T-helper 9 cell (primary cell): ENCODE results near the gene RAB19.

Experiments used
- DNase-seq: peaks from one replicate; pipeline ENCODE4 v3.0.0-alpha.2; 2020
- total RNA-seq, 2 donors: gene quantifications; one replicate each; lab custom pipeline; 2026; lab: John Stamatoyannopoulos, UW

The RAB19 gene, protein sequence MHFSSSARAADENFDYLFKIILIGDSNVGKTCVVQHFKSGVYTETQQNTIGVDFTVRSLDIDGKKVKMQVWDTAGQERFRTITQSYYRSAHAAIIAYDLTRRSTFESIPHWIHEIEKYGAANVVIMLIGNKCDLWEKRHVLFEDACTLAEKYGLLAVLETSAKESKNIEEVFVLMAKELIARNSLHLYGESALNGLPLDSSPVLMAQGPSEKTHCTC
- 3.4 to 5.9 reads per million in 2 donors for total RNA-seq

DNA sequence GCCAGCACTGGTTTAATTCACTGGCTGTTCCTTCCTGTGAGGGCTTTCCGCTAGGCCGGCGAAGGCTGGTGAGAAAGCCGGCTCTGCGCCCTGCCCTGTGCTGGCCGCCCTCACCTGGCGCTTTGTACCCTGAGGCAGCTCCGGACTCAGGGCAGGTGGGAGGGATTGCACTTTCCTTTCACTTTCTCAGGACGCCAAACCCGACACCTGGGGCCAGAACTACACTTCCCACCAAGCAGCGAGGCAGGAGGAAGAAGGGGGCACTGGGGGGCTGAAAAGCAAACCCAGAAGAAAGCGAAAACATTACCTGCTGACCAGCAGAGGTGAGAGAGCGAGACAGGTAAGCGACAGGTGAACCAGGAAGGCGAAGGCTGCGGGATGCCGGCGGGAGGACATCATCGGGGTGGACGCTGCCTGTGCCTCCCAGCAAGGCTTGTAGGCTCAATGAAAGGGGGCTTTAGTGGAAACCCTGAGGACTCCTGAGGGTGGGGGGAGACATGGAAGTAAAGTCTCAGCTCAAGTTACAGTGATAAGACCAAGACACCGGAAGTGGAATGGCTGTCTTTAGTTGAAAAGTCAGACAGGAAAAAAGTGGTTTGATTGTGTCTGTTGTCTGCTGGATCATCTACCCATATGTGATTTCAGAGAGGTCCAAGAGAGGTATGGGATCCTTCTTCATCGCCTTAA is at the start of gene RAB19:
TSS of gene RAB19 (plus strand) at position 181 of the 687 bp plus-strand sequence. CDS start 3,589 bp downstream, outside the sequence.
- peak; percentile 22 for DNase-seq

DNA sequence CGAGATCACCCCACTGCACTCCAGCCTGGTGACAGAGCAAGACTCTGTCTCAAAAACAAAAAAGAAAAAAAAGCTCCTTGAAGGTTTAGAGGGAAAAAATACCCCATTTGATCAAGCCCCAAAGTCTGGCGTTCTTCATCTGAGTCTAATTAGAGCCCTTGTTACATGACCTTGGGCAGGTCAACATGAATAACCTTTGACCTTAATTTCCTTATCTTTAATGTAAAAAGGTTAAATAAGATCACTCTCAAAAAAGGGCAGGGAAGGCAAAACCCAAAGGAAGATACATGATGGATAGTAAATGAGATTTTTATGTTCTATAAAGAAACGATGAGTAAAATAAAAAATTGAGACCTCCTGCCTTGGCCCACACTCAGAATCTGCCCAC is 45.8 kb upstream of the RAB19 start:
- no peak for DNase-seq

DNA sequence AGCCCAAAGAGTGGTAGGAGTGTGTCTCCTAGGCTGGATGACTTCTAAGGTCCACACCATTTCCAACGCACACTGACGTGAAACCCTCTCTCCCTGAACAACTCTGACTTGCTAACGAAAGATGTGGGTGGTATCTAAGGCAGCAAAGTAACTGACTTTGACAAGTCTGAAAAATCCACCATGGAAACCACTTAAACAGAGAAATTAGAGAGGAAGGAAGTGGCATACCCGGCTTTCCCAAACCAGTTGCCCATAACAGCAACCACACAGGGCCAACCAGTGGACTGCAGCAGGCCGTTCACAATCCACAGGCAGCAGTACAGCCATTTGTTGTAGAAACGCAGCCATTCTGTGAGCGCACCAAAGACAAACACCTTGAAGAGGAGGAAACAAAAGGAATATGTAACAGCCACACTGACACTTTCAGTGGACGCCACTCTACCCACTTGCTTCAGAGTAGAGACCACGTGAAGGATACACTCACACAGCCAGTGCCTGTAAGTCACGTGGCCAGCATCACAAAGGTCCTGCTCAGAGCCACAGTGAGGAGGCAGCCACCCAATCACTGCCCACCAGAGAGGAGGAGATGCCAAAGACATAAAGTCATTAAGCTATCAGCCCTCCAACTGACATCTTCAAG is 45.3 kb upstream of the RAB19 start:
- no peak for DNase-seq

DNA sequence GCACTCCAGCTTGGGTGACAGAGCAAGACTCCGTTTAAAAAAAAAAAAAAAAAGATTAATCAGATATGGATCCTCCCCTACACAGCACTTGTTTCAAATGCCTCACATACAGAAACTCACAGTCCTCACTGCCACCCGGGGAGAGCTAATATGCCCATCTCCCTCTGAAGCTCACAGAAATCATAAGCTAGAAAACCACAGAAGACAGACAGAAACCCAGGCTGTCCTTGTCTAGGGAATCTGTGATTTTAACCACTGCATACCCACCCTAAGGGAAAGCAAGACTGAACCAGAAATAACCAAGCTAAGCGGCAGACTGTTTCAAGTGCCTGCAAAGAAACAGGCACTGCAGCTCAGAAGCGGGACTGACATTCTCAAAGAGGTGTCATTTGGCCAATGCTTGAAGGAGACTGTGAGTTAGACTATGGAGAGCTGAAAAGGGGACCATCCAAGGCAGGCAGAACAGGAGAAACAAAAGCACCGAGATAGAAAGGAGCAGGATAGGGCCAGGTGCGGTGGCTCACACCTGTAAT is 43.1 kb upstream of the RAB19 start:
- no peak for DNase-seq

DNA sequence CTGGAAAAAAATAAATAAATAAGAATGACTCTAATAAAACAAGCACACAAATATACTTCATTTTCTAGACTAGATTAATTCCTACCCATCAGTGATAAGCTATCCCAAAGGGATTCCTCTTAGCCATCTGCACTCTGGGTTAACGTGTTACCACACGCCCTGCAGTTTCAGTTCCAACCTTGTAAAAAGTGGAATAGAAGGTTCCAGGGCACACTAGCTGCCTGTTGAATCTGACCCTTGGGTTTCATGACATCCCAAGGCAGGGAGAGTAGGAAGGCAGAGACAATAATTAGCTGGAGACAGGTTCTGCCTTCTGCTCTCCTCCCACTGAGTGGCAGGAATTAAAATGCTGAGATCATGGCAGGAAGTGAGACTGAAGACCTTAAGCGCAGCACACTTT is 39.0 kb upstream of the RAB19 start:
- DNase-seq = no peak

DNA sequence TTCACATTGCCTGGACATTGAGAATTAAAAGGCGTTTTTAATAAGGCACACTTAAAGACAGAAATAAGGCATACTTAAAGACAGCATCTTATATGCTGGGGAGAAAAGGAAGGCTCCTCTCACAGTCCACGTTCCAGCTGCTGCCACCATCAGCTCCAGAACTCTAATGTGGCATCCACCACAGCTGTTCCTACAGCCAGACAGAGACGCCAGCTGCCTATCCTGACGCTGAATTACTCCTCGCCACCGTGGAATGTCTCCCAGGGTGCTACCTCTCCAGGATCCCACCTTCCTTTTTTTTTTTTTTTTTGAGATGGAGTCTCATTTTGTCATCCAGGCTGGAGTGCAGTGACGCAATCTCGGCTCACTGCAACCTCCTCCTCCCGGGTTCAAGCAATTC is 36.3 kb upstream of the RAB19 start:
- no peak for DNase-seq

DNA sequence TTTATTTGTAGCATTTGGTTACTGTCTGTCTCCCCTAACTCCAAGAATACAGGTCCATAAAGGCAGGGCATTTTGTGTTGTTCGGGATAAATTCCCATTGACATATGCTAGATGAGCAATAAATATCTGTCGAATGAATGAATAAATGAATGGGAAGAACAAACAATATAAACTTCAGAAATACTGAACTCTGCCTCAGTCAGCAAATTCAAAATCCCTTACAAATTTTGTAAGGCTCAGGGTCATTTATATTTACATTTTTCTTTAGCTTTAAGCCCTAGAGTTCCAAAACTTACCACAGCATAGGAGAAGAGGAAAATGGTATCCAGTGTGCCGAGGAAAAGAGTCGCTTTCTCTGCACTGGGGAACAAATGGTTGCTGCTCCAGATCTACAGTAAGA is 34.6 kb upstream of the RAB19 start:
- DNase-seq = no peak

DNA sequence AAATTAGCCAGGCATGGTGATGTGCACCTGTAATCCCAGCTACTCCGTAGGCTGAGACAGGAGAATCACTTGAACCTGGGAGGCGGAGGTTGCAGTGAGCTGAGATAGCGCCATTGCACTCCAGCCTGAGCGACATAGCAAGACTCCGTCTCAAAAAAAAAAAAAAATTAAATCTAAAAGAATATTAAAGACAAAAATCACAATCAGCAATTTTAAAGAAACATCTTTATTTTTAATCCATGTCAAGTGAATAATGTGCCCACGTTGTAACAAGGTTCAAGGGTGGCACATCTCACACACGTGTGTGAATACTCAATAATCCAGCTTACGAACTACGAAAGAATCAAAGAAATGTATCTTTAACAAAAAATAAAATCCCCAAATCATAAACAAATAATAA is 28.5 kb upstream of the RAB19 start:
- no peak for DNase-seq

DNA sequence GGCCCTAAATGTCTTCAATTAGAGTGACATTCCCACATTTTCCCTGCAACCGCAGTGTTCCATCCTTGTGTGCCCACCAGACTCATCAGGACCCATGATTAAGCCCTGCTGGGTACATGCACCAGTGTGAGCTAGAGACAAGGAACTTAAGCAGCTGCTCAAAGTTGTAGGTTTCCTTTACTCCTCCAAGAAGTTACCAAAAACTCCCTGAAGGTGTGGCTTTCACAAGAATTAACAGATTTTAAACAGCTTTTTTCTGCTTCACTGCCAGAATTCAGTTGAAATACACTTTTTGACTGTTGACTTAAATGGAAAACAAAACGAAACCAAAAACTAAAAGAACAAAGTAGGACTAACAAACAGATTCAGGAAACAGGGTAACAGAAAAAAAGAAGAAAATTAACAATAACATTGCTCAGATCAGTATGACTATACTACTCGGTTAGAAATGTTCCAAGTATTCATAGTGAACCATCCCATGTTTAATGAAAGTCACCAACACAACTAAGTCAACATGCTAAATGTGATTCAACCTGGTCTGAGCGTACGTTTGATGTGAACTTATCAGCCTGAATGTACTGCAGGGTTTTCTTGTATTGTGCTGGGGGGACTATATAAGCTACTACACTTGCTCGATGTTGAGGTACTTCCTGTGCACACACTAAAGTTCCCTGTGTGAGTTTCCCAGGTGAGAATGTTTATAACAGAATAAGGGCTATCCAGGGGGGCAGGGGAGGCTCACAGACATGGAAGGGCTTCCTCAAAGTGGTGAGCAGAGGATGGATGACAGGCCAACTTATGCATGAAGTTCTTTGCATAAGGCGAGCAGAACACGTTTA is 27.7 kb upstream of the RAB19 start:
- DNase-seq = no peak

DNA sequence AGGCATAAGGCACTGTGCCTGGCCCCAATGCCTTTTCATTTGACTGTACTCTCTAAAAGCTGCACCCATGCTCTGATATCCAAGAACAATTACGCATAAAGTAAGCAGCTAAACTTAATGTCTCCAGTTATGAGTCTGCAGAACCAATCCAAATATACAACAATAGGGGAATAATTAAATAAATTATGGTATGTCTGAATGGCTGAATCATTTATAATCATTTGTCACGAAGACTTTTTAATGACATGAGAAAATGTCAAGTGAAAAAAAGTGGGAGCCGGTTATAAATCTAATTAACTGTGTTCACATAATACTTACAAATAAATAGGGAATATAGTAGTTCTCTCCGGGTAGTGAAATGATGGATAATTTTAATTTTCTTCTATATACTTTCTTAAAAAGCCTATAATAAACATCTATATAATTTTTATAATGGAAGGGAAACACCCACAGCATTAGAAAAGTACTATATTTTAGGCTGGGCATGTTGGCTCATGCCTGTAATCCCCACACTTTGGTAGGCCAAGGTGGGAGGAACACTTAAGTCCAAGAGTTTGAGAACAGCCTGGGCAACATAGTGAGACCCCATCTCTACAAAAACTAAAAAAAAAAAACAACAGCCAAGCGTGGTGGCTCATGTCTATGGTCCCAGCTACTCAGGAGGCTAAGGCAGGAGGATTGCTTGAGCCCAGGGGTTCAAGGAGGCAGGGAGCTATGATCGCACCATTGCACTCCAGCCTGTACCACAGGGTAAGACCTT is 19.7 kb upstream of the RAB19 start:
- DNase-seq = no peak

DNA sequence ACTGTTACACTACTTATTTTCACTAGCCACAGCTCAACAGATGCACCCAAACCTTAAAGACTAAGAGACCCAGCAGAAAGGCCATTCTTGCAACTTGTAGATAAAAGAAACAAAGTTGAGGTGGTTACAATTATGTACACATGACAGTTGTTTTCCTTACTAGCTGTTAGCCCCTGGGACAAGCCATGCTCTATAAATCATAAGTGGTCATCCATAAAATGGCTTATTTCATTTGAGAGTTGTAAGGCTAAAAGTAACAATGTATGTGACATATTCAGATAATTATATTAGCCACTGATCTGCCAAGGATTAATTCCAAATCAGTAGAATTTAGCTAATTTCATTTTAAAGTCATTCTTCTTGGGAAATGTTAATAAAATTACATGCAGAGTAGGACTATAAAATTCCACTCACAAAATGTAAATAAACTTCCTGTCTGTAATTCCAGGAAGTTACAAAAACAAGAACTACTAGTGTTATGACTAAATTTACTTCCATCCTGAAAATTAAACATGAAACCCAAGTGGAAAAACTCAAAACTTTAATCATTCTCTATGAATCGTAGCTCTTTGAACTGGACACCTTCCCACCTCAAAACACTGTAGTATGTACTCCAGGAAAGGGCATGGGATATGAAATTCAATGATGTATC is 18.8 kb upstream of the RAB19 start:
- no peak for DNase-seq

DNA sequence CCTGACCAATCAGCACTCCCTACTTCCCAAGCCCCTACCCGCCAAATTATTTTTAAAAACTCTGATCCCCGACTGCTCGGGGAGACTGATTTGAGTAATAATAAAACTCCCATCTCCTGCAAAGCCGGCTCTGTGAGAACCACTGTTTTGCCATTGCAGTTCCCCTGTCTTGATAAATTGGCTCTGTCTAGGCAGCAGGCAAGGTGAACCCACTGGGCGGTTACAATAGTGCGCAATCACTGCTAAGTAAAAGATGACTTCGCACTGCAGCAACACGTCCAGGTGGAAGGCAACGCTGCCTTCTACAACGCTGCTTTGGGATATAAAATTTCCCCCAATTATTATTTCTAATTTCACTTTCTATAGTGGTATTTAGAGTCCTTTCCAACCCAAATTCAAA is 14.4 kb upstream of the RAB19 start:
- no peak for DNase-seq

DNA sequence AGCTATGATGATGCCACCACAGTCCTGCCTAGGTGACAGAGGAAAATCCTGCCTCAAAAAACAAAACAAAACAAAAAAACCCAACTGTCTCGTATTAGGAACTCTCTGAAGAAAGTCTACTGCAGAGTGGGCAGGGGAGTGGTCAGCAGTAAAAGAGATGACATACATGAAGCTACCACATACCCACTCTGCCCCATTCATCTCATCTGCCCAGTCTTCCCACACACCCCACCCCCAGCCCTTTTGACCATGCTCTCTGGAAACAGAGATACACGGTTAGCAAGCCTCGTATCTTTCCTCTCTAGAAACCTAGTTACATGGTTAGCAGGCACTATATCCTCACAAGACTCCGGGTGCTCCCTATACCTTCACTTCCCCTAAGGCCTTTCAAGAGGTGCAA is 13.8 kb upstream of the RAB19 start:
- no peak for DNase-seq

DNA sequence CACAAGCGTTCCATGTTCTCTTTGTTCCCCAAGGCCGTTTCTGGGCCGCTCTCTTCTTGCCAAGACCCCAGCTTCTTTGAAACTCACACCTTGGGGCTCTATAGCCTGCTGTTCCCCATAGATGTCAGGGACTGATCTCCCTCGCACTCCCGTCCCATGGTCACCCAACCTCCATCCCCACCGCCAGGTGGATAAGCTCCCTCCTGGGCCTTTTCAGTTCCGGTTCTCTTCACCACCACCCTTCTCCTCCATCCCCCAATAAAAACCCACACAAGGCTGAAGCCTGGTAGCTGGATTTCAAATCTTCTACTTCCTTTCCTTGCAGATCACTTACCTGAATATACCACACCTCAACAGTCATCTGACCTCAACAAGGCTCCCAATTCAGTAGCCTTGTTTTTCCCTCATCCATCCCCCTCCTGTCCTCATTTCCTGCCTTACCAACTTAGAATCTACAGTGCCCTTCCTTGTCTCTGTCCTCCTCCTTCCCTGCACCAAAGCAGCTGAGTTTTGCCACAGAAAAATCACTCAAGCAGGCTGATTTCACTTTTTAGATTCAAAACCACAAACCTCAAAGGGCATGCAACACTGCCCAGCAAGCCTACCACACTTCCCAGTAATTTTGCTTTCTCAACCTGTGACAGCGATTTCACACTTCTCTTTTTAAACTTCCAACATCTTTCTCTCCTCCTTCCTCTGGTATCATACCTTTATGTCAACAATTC is 13.2 kb upstream of the RAB19 start:
- no peak for DNase-seq

DNA sequence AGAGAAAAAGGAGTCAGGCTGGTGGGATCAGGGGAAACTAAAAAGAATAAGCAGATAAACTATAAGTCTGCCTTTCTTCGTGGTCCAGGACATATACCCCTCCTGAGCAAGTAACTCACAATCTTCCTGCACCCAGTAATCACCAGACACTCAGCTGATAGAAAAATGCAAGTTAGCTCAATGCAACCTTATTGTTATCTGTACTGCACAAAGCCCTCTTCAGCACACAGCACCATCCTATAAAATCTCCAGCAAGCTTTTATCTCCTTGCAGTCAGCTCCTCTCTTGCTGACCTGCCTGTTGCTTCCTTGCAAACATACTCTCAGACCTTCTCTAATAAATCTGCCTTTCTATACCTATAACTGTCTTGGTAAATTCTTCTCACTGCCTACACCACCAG is 12.2 kb upstream of the RAB19 start:
- DNase-seq = no peak

DNA sequence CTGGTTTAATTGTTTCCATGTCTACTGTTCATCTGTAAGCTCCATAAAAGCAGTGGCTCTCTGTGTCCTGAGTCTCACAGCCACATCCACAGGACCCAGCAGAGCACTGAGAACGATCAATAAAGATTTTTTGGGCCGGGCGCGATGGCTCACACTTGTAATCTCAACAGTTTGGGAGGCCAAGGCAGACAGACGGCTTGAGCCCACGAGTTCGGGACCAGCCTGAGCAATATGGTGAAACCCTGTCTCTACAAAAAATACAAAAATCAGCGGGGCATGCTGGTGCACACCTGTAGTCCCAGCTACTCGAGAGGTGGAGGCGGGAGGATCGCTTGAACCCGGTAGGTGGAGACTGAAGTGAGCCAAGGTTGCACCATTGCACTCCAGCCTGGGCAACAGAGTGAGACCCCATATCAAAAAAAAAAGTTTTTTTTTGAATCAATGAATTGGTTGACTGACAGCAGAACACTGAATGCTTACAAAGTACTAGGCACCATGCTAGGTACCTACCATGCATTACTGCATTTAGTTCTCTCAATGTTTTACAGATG is 10.0 kb upstream of the RAB19 start:
- no peak for DNase-seq

DNA sequence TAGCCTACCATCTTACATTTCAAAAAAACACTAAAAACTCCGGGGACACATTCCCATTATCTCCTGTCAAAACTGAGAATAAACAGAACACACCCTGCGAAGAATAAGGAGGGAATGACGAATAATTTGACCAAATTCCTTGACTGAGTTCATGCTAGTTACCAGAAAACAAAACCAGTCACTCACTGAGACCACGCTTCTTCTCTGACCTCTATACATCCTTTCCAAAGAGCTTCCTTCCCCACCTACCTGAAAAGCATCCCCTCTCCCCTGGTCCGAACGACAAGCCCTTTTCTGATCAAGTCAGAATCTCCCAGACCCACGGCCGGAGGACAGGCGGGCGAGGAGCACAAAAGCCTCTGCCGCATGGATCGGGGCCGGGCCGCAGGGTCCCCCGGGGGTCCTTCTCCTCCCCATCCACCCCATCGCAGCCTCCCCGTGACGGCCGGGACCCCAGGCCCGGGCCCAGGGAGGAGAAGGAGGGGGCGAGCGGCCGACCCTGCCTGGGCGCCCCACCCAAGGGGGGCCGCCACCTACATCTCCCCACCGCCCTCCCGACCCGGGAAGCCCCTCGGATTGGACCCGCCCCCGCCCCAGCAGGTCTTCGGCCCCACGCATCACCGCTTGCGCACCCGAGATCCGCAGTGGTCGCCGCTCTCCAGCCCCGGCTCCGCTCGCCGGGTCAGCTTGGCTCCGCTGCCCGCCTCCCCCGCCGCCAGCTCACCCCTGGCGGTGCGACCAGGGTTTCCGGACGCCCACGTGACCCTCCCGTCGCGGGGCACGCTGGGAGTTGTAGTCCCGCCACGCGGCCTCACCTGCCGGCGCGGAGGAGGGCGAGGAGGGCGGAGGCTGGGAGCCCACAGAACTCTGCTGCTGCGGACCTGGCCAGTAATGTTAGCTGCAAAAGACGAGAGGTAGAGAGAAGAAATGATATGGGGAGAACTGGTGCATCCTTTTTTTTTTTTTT is 5.8 kb upstream of the RAB19 start, which contains the start of gene SLC37A3:
TSS of gene SLC37A3 (minus strand) at position 747 of the 967 bp plus-strand sequence. CDS start 16,004 bp downstream, outside the sequence.
- peak; percentile 87 for DNase-seq

DNA sequence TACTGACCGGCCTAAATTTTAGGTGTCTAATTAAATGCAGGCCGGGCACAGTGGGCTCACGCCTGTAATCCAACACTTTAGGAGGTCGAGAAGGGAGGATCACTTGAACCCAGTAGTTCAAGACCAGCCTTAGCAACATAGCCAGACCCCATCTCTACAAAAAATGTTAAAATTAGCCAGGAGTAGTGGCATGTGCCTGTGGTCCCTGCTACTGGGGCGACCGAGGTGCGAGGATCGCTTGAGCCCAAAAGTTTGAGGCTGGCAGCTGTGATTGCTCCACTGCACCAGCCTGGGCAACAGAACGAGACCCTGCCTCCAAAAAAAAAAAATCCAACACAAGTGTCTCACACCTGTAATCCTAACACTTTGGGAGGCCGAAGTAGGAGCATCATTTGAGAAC is 5.0 kb upstream of the RAB19 start:
- no peak for DNase-seq

DNA sequence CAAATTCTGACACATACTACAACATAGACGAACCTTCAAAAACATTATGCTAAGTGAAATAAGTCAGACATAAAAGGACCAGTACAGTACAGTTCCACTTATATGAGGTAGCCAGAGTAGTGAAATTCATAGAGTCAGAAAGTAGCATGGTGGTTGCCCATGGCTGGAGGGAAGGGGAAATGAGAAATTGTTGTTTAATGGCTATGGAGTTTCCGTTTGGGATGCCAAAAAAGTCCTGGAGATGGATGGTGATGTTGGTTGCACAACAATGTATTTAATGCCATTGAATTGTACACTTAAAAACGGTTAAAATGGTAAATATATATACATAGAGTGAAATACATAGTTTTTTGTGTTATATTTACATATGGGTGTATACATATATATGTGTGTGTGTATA is 3.5 kb upstream of the RAB19 start:
- no peak for DNase-seq
